Muscle layer of duodenum (tissue), 2 donors: ENCODE results near the gene SEMA3B.
A peak's percentile ranks its signal among the peaks of the same experiment; 100 is the strongest.
"Not testable (repeated sequence)": the region's sequence is repeated elsewhere in the genome, so short reads cannot be mapped to it uniquely, and the experiment has no call there.

Experiments used
- H3K27ac ChIP-seq: one replicate; pipeline ENCODE4 v1.7.0; 2013; ENCODE audit warnings: mild to moderate bottlenecking, low read length
- H3K27me3 ChIP-seq: one replicate; pipeline ENCODE4 v1.7.0; 2013; ENCODE audit warnings: low read depth, mild to moderate bottlenecking, control low read depth, low read length
- H3K36me3 ChIP-seq, 2 donors: one replicate each; pipeline ENCODE4 v1.7.0; 2013; ENCODE audit warnings: low read length in 2 of 2, control low read depth in 1 of 2, mild to moderate bottlenecking in 1 of 2; ENCODE audit not compliant: insufficient read depth in 2 of 2, control insufficient read depth in 1 of 2
- H3K4me1 ChIP-seq, 2 donors: one replicate each; pipeline ENCODE4 v1.7.0; 2013; ENCODE audit warnings: low read length in 2 of 2, mild to moderate bottlenecking in 2 of 2, control low read depth in 1 of 2, moderate library complexity in 1 of 2; ENCODE audit not compliant: insufficient read depth in 2 of 2, control insufficient read depth in 1 of 2
- H3K4me3 ChIP-seq, 2 donors: one replicate each; pipeline ENCODE4 v1.7.0; 2013; ENCODE audit warnings: low read length in 2 of 2, low read depth in 1 of 2, mild to moderate bottlenecking in 1 of 2
- H3K9me3 ChIP-seq, 2 donors: one replicate each; pipeline ENCODE4 v1.7.0; 2013; ENCODE audit warnings: low read length in 2 of 2, control low read depth in 1 of 2, mild to moderate bottlenecking in 1 of 2; ENCODE audit not compliant: control insufficient read depth in 1 of 2
- donor health status: healthy.

Gene SEMA3B

DNA sequence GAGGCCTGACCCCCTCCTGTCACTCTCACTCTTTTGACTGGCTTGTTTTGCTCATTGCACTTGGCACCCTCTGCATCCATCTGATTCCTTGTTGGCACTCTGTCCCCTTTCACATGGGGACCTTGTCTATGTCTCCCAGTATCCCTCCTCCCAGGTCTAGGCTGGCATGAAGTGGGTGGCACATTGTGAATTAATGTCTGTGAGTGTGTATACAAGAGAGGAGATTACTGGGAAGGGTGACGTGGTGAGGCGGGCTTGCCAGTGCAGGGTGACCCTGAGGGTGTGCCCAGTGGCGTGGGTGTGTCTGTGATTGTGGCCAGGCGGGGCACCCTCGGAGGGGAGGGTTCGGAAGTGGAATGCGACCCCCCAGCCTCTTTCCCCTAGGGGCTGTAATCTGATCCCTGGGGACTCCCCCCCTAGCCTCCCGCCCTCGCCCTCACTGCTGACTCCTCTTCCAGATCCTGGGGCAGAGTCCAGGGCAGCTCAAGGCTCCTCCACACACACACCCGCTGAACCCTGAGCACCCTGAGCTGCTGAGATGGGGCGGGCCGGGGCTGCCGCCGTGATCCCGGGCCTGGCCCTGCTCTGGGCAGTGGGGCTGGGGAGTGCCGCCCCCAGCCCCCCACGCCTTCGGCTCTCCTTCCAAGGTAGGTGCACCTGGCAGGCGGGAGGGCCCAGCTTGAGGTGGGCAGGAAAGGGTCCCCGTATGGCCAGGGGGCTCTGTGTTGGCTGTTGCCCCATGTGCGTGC is at the start of gene SEMA3B:
Gene SEMA3B (plus strand): TSS at position 445 of the 749 bp plus-strand sequence. CDS start 94 bp downstream, at position 539.
- Histone ChIP-seq H3K27ac (peak within 1 kb of the TSS; percentile 93), H3K36me3 (no peaks in the 10 kb centered on the region), H3K9me3 (no peaks in the 10 kb centered on the region), H3K4me3 (peak within 1 kb of the TSS; percentile 59 to 61), H3K27me3 (no peaks in the 10 kb centered on the region), H3K4me1 (peaks cover 35 to 53% of the 10 kb centered on the region in 2 donors)

DNA sequence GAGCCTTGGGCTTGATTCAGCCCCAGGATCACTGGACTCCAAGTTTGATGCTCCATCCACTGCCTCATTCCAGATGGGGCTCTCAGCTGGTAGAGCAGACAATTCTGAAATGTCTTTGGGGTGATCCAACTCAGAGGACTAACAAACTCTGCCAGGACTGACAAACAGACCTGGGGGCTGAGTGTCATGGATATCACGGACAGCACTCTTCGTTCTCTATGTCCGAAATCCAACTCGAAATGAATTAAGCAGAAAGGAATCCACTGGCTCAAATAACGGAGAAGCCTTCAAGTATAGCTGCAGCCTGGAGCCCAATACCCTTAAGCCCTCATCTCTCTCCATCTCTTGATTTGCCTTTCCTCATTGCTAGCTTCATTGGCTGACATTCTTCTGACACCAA is 49.7 kb upstream of the SEMA3B start:
- no peak overlapping the region for H3K27ac ChIP-seq
- H3K4me3 ChIP-seq = no peak overlapping the region
- H3K4me1 ChIP-seq = no peaks in the 10 kb centered on the region
- H3K27me3 ChIP-seq = no peaks in the 10 kb centered on the region
- no peaks in the 10 kb centered on the region for H3K9me3 ChIP-seq
- H3K36me3 ChIP-seq = no peaks in the 10 kb centered on the region

DNA sequence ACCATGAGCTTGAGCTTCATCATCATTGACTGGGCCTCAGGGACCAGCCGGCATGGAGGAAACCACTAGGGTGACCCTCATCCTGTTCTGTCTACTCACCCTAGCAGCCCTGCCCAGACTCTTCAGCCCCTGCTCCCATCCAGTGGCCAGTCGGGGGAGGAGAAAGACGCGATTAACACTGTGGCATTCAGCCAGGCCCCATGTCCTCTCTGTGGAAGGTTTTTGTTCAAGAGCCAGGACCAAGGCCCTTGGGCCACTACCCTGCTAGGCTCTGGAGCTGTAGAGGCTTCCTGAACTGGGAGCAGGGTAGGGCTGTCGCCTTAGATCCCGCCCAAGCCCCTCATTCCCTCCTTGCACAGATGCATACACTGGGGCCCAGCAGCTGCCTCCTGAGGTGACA is 48.8 kb upstream of the SEMA3B start:
- Histone ChIP-seq H3K4me3 (no peak overlapping the region), H3K27me3 (no peaks in the 10 kb centered on the region), H3K36me3 (no peaks in the 10 kb centered on the region), H3K27ac (no peak overlapping the region), H3K4me1 (no peaks in the 10 kb centered on the region), H3K9me3 (no peaks in the 10 kb centered on the region)

DNA sequence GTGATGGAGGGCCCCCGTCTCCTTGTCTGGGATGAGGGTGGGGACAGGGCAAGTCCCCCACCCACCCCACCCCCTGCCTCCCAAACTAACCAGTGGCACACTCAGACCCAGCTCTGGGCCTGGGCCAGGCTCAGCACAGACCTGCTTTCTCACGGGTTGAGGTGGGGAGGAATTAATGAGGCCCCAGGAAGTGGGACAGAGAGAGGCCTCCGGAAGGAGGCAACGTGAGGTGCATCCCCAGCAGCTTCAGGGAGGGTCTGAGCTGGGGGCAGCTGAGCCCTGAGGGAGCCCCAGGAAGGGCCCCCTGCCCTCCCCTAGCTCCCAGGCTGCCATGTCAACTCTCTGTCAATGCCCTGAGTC is 47.9 kb upstream of the SEMA3B start:
- no peak overlapping the region for H3K4me3 ChIP-seq
- H3K27me3 ChIP-seq = no peaks in the 10 kb centered on the region
- H3K36me3 ChIP-seq = no peaks in the 10 kb centered on the region
- peaks cover 0 to under 1% of the 10 kb centered on the region in 2 donors for H3K4me1 ChIP-seq
- no peaks in the 10 kb centered on the region for H3K9me3 ChIP-seq
- H3K27ac ChIP-seq = no peak overlapping the region

DNA sequence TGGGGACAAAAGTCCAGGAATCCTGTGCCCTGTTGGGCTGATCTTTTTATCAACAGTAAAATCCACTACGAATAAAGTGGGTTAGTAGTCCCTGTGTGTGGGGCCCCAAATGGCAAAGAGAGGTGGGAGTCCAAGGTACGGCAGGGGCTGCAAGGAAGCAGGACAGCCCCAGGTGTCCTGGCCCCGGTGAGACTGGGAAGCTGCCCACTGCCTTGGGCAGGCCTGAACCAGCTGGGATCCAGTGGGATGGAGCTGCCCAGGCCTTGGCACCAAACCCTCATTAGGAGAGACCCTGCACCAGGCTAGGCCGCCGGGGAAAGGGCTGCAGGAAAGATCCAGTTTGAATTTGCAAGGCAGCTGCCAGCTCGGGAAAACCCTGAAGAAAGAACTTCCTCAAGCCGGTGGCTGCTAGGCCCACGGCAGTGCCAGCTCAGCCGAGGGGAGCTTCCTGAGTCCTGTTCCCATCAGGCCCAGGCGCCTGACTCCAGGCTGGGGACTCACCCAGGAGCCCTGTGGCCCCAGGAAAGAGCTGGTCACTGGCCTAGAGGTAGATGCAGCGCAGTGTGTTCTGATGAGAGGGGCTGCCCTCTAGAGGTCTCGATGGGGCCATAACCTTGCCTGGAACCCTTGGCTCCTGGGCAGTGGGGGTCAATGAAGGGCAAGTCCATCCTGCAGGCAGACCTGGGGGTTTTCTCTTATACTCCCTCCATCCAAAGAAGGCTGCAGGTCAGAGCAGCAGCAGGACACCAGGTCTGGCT is 47.4 kb upstream of the SEMA3B start:
- Histone ChIP-seq H3K4me1 (peaks cover 0 to 4% of the 10 kb centered on the region in 2 donors), H3K4me3 (no peak overlapping the region), H3K27ac (no peak overlapping the region), H3K27me3 (no peaks in the 10 kb centered on the region), H3K36me3 (no peaks in the 10 kb centered on the region), H3K9me3 (no peaks in the 10 kb centered on the region)

DNA sequence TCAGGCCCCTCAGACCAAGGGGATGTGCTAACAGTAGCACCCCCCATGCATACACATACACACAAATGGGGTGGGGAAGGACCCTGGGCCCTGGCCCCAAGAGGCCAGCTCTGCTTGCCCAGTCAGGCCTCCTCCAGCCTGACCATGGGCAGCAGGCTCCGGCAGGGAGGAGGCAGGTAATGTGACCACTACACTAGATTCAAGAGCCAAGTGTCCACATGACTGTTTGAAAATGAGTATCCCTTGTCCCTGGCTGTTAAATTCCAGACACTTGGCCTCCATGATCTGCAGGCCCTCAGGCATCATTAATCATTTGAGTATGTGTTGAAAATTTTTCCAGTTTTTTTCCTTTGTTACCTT is 46.8 kb upstream of the SEMA3B start:
- no peak overlapping the region for H3K27ac ChIP-seq
- peaks cover 0 to 9% of the 10 kb centered on the region in 2 donors for H3K4me1 ChIP-seq
- H3K36me3 ChIP-seq = no peaks in the 10 kb centered on the region
- no peak overlapping the region for H3K4me3 ChIP-seq
- H3K27me3 ChIP-seq = no peaks in the 10 kb centered on the region
- no peaks in the 10 kb centered on the region for H3K9me3 ChIP-seq

DNA sequence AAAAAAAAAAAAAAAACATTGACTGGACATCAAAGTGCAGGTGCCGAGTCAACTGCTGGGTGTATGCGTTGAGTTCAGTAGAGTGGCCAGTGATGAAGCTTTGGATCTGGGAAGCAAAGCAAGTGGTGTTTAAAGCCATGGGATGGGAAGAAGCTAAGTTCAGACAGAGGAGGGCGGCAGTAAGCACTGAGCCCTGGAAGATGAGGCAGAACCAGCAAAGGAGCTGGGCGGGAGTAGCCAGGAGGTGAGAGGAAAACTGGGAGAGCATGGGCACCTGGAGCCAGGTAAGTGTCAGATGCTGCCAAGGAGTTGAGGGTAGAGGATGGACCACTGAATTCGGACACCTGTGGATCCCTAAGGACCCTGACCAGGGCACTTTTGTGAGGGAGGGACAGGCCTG is 44.3 kb upstream of the SEMA3B start:
- Histone ChIP-seq H3K27me3 (no peaks in the 10 kb centered on the region), H3K4me3 (no peak overlapping the region), H3K9me3 (no peaks in the 10 kb centered on the region), H3K4me1 (peaks cover 0 to 19% of the 10 kb centered on the region in 2 donors), H3K27ac (no peak overlapping the region), H3K36me3 (no peaks in the 10 kb centered on the region)

DNA sequence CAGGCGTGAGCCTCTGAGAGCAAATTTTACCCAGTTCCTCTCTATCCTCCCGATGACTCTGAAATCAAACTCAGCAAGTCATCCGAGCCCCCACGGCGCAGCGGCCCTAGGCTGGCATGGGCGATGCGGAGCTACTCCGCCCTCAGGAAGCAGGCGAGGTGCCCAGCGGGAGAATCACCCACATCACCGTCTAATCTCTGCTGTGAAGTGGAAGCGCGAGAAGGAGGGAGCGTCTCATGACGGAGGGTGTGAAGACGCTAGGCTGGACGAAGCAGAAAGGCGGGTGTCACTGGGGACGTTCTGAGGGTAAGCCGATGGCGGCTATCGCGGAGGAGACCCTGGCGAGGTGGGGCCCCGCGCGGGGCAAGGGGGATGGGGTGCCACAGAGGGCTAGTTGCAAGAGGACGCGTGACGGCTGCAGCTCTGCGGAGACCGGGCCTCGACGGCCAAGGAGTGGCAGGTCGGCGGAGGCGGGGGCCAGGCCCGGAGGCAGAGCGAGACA is 42.0 kb upstream of the SEMA3B start:
- Histone ChIP-seq H3K36me3 (no peaks in the 10 kb centered on the region), H3K4me1 (peaks cover 0 to 19% of the 10 kb centered on the region in 2 donors), H3K4me3 (peak overlapping the region; percentile 53 to 81), H3K27me3 (no peaks in the 10 kb centered on the region), H3K9me3 (no peaks in the 10 kb centered on the region), H3K27ac (no peak overlapping the region)

DNA sequence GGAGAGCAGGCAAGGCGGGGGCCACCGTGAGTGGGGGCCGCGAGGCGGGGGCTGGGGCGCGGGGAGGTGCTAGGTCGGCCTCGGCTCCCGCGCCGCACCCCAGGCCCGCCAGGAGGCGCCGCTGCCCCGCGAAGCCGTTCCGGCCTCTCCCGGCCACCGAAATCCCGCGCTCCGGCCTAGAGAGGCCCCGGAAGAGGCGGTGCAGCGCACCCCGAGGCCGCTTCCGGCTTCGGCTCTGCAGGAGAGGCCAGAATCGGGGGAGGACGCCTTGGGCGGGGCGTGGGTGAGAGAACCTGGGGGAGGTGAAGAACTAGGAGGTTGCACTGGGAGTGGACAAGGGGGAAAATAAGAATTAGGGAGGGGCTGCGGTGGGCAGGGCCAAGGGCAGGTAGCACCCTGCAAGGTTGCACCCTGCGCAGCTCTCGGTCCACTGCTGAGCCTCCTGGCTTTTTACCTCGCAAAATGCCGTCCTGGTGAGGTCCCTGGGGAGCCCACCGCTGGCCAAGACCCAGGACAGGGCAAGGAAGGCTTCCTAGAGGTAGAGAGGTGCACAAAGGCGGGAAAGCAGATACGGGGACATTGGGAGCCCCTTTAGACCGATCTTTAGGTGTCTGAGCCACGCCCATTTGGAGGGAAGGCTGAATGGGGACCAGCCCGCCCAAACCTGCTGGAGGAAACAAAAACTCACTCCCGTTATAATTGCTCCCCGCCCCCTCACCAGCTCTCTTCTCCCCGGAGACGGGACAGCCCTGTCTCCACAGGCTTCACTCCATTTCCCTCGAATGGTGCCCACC is 41.4 kb upstream of the SEMA3B start:
- Histone ChIP-seq H3K27ac (peak overlapping the region; percentile 75), H3K27me3 (no peaks in the 10 kb centered on the region), H3K4me1 (peaks cover 0 to 19% of the 10 kb centered on the region in 2 donors), H3K36me3 (no peaks in the 10 kb centered on the region), H3K9me3 (no peaks in the 10 kb centered on the region), H3K4me3 (peak overlapping the region; percentile 81 to 85)

DNA sequence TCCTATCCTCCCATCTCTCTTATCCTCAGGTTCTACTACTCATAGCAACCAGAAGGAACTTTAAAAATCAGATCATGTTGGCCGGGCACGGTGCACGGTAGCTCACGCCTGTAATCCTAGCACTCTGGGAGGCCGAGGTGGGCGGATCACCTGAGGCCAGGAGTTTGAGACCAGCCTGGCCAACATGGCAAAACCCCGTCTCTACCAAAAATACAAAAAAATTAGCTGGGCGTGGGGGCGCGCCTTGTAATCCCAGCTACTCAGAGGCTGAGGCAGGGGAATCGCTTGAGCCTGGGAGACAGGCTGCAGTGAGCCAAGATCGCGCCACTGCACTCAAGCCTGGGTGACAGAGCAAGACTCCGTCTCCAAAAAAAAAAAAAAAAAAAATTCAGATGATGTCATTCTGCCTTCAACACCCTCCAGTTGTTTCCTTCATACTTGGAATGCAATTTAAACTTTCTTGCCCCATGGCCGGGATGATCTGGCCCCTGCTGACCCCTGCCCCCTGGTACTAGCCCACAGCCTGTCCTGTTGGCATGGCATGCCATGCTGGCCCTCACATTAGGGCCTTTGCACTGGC is 40.7 kb upstream of the SEMA3B start:
- H3K9me3 ChIP-seq, H3K36me3 ChIP-seq, H3K27me3 ChIP-seq: not testable (repeated sequence)
- Histone ChIP-seq H3K4me3 (peak overlapping the region; percentile 81 to 85), H3K27ac (peak overlapping the region; percentile 75), H3K4me1 (peaks cover 0 to 19% of the 10 kb centered on the region in 2 donors)

DNA sequence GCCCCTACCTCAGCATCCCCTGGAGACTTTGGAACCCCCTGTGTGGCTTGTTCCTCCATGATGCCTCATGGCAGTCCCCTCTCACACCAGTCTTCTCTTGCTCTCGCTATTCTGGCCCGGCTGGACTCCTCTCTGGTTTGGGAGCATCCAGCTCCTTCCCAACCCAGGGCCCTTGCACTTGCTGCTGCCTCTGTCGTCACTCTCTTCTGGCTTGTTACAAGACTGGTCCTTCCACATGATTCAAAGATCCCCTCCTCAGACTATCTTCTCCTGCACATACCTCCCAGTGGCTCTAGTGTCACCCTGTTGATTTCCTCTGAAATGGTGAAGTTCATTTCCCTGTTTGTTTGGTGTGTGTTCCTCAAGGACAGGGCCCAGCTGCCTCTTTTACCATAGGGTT is 39.5 kb upstream of the SEMA3B start:
- Histone ChIP-seq H3K4me3 (no peak overlapping the region), H3K9me3 (no peaks in the 10 kb centered on the region), H3K4me1 (peaks cover 0 to 19% of the 10 kb centered on the region in 2 donors), H3K36me3 (no peaks in the 10 kb centered on the region), H3K27me3 (no peaks in the 10 kb centered on the region), H3K27ac (no peak overlapping the region)
